ENCODE measurements around the gene ADCY10.
"Not testable (repeated sequence)": the region's sequence is repeated elsewhere in the genome, so short reads cannot be mapped to it uniquely, and the experiment has no call there.

The ADCY10 gene

GRCh38 chr1:167842872-167843271 is 71.1 kb downstream of the ADCY10 start:
- no peak for DNase-seq

- DNase-seq, result no peak
Observed at GRCh38 chr1:167841530-167841929, 72.4 kb downstream of the ADCY10 start.

- no peak for DNase-seq
Observed at GRCh38 chr1:167839009-167839408, 74.9 kb downstream of the ADCY10 start.

GRCh38 chr1:167837326-167837725 is 76.6 kb downstream of the ADCY10 start:
- DNase-seq, result no peak

- DNase-seq, result no peak
Observed at GRCh38 chr1:167836197-167836596, 77.7 kb downstream of the ADCY10 start.

- no peak for DNase-seq
Observed at GRCh38 chr1:167833904-167834303, 80.0 kb downstream of the ADCY10 start.

- no peak for DNase-seq
Observed at GRCh38 chr1:167832693-167833092, 81.2 kb downstream of the ADCY10 start.

- not testable (repeated sequence) for DNase-seq
Observed at GRCh38 chr1:167830668-167831067, 83.3 kb downstream of the ADCY10 start.

- no peak for DNase-seq
Observed at GRCh38 chr1:167829868-167830267, 84.1 kb downstream of the ADCY10 start.

GRCh38 chr1:167826127-167826526 is 87.8 kb downstream of the ADCY10 start:
- DNase-seq, result no peak

GRCh38 chr1:167825419-167826079 is 88.4 kb downstream of the ADCY10 start:
- DNase-seq, result no peak

GRCh38 chr1:167824163-167824794 is 89.7 kb downstream of the ADCY10 start:
- DNase-seq, result no peak

- DNase-seq, result no peak
Observed at GRCh38 chr1:167821969-167822685, 91.8 kb downstream of the ADCY10 start.

GRCh38 chr1:167821356-167821685 is 92.6 kb downstream of the ADCY10 start:
- no peak for DNase-seq

GRCh38 chr1:167820684-167821355 is 93.1 kb downstream of the ADCY10 start:
- no peak for DNase-seq

GRCh38 chr1:167819849-167820683 is 93.9 kb downstream of the ADCY10 start:
- DNase-seq, result peak; percentile 8

GRCh38 chr1:167815650-167816049 is 98.3 kb downstream of the ADCY10 start:
- DNase-seq, result no peak

GRCh38 chr1:167812972-167813371 is 101.0 kb downstream of the ADCY10 start:
- DNase-seq, result no peak

- no peak for DNase-seq
Observed at GRCh38 chr1:167808690-167809089, 105.2 kb downstream of the ADCY10 start.

- no peak for DNase-seq
Observed at GRCh38 chr1:167808104-167808503, 105.8 kb downstream of the ADCY10 start.

GRCh38 chr1:167806676-167807075 is 107.3 kb downstream of the ADCY10 start:
- DNase-seq, result not testable (repeated sequence)

- DNase-seq, result not testable (repeated sequence)
Observed at GRCh38 chr1:167806235-167806634, 107.7 kb downstream of the ADCY10 start.

All from stimulated activated CD4-positive, alpha-beta T cell treated with anti-CD3 and anti-CD28 coated beads, Interleukin-1b, Interleukin-23, amount 100 ng/mL, for 48 hours (primary cell).